HG02884 (cell line): ENCODE measurements around the gene RAB10.
"Not testable (repeated sequence)": the region's sequence is repeated elsewhere in the genome, so short reads cannot be mapped to it uniquely, and the experiment has no call there.

Experiments used
- ATAC-seq: cut with Tn5 transposase; IDR thresholded peaks from one replicate; pipeline ENCODE4 v1.9.1; 2021; ENCODE audit warnings: mild to moderate bottlenecking, moderate library complexity; ENCODE audit not compliant: unreplicated experiment

The RAB10 gene

DNA sequence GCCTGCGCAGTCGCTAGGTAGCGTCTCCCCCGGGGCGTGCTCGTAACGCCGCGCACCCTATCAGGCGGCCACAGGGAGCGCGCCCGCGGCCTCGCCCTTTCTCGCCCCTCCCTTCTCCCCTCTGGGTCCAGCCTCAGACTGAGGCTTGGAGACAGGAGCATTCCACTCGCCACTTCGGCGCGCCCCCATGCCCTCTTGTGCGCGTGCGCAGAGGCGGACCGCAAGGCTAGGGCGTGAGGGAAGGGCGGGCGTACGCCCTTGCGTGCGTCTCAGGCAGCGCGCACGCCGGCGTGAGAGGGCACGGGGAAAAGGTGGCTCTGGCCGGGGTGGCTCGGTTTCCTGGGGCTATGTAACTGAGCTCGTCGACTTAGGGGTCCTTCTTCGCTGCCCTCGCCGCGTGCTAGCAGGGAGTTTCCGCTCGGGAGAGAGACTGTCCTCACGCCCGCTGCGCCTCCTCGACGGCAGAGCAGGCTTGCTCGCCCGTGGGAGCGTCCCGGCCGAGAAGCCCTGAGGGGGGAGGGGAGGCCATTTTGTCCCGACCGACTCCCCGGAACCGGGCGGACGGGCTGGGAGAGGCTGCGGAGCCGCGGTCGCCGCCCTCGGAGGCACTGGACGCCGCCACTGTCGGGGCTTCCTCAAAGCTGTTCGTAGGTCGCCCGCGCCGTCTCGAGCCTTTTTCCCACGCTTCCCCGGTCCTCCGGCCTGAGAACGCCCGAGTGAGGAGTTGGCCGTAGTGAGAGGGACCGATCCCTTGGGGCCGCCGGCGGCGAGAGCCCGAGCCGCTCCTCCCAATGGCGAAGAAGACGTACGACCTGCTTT lies at the start of gene RAB10:
TSS of gene RAB10 (plus strand) at position 267 of the 819 bp plus-strand sequence. CDS start at position 792, 525 bp downstream.
- peak; percentile 84 for ATAC-seq

DNA sequence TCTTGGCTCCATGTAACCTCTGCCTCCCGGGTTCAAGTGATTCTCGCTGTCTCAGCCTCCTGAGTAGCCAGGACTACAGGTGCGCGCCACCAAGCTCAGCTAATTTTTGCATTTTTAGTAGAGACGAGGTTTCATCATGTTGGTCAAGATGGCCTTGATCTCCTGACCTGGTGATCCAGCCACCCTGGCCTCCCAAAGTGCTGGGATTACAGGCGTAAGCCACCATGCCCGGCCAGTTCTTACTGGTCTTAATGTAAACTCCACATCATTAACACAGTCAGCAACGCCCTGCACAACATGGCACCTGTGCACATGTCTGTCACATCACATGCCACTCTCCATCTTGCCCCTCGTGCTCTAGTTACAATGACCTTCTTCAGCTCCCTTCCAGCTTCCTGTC lies 45.8 kb upstream of the RAB10 start:
- ATAC-seq: no peak

DNA sequence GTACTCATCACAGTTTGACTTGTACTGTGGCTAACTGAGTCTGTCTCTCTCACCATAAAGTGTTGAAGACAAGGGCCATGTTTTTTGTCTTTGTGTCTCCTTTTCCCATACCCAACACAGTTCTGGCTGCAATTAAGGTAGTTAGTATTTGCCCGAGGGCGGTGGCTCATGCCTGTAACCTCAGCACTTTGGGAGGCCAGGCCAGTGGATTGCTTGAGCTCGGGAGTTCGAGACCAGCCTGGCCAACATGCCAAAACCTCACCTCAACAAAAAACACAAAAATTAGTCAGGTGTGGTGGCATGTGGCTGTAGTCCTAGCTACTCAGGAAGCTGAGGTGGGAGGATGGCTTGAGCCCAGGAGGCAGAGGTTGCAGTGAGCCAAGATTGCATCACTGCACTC lies 44.7 kb upstream of the RAB10 start:
- no peak for ATAC-seq

DNA sequence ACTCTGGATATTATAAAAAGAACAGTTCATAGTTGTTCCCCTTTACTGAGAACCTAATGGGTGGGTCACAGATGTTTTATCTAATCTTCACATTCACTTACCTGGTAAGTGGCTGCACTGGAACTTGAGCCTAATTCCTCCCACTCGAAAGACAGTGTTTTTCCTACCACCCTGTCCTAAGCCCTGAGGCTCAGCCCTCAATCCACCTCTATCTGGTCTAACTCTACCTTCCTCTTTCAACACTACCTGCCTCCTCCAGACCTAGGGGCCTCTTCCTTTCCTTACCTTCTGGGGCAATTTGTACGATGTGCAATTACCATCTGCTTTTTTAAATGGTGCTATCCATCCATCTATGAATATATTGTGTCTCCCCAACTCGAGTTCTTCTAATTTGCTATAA lies 41.9 kb upstream of the RAB10 start:
- ATAC-seq: no peak

DNA sequence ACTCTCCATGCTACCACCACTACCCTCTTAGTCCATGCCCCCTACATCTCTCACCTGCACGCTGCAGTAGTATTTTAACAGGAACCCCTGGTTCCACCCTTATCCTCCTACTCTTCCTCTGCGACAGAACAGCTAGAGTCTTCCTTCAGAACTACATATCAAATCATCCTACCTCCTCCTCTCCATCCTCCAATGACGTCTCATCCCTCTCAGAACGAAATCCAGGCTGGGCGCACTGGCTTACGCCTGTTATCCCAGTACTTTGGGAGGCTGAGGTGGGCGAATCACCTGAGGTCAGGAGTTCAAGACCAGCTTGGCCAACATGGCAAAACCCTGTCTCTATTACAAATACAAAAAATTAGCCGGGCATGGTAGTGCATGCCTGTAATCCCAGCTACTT lies 41.3 kb upstream of the RAB10 start:
- ATAC-seq: no peak

DNA sequence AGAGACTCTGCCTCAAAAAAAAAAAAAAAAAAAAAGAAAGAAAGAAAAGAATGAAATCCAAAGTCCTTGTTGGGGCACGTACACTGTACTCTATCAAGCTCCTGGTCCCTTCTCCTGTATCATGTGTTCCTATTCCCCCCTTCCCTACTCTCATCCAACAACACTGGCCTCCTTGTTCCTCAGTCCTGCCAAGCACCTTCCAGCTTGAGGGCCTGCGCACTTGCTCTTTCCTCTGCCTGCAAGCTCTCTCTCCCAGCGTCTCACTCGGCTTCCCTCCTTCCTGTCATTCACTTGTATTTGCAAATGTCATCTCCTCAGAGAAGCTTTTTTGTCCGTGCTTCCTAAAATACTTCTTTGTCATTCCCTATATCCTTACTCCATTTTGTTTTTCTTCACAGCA lies 40.8 kb upstream of the RAB10 start:
- no peak for ATAC-seq

DNA sequence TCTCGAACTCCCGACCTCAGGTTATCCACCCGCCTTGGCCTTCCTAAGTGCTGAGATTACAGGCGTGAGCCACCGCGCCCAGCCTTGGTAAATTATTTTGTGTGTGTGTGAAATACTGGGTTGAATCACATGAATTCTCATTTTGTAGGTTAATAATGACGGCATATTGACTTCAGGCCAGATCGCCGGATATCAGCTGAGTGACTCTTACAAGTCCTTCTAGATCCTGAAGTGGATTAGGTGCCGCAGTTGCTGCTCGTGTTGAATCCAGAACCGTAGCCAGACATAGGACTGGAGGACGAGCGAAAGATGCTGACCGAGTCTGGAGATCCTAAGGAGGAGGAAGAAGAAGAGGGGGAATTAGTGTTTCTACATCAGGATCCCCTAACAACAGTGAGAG lies 39.4 kb upstream of the RAB10 start:
- ATAC-seq: no peak

DNA sequence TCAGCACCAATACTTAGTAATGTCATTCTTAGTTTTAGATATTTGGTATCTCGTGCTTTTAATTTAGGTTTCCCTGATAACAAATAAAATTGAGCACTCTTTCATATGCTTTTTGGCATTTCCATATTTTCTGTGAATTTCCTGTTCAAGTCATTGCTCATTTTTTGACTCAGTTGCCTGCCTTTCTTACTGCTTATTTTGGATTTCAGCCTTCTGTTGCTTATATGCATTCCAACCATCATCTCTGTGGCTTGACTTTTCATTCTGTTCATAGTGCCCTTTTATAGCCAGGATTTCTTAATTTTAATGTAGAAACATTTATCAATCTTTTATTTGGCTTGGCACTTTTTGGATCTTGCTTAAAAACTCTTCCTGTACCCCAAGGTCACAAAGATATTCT lies 37.0 kb upstream of the RAB10 start:
- ATAC-seq: no peak

DNA sequence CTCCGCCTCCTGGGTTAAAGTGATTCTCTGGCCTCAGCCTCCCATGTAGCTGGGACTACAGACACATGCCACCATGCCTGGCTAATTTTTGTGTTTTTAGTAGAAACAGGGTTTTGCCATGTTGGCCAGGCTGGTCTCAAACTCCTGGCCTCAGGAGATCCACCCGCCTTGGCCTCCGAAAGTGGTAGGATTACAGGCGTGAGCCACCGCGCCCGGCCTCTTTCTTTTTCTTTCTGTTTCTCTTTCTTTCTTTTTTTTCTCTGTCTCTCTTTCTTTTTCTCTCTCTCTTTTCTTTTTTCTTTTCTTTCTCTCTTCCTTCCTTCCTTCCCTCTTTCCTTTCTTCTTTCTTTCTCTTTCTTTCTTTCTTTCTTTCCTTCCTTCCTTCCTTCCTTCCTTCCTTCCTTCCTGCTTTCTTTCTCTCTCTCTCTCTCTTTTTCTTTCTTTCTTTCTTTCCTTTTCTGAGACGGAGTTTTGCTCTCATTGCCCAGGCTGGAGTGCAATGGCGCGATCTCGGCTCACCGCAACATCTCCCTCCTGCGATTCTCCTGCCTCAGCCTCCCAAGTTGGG lies 35.0 kb upstream of the RAB10 start:
- not testable (repeated sequence) for ATAC-seq

DNA sequence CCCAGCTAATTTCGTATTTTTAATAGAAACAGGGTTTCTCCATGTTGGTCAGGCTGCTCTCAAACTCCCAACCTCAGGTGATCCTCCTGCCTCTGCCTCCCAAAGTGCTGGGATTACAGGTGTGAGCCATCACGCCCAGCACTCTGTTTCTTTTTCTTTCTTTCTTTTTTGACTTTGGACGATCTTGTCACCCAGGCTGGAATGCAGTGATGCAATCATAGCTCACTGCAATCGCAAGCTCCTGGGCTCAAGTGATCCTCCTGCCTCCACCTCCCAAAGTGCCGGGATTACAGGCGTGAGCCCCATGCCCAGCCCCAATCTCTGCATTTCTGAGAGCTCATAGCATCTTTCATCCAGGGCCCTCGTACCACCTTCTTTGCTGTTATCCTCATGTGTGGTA lies 34.5 kb upstream of the RAB10 start:
- not testable (repeated sequence) for ATAC-seq

DNA sequence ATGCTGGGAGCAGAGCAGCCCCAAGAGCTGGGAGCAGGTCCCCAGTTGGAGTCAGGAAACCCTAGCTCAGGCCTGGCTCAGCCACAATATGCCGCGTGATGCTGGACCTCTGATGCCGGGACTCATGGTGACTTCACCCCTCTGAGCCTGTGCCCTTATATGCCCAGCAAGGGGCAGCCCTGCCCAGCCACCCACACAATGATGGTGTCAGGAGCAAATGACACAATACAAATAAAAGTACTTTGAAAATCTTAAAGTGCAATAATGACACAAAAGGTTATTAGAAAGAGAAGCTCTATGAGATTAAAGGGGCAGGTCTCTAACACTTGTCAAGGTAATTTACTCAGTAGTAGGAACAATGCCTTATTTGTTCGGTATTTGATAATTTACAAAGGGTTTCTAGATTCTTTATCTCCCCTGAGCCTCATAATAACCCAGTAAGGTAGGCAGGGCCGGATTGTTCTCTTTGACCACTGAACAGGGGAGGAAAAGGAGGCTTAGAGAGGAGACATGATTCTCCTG lies 33.3 kb upstream of the RAB10 start:
- ATAC-seq: no peak

DNA sequence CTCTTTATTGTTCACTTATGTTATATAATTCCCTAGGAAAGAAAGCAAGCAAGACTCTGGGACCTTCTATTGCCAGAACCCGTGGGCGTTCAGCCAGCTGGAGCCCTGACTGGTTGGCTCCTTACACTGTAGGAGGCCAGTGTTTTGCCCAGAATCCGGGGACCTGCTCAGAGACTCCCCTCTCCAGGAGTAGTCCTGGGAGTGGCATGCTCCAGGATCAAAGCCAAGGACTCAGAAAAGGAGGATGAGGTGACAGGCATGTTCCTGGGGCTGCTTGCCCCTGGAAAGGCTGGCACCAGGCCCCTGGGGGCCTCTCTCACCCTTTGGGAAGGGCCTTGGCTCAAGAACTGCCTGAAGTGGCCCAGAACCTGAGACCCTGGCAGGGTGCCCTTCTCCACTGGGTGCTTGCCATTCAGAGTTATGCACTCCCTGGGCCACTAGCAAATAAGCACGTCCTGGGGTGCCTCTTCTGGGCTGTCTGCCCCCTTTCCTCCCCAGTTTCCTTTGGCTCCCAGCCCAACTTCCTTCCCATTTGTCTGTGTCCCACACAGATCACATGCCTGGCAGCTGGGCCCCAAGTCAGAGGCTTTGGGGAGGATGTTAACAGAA lies 32.0 kb upstream of the RAB10 start:
- ATAC-seq: no peak

DNA sequence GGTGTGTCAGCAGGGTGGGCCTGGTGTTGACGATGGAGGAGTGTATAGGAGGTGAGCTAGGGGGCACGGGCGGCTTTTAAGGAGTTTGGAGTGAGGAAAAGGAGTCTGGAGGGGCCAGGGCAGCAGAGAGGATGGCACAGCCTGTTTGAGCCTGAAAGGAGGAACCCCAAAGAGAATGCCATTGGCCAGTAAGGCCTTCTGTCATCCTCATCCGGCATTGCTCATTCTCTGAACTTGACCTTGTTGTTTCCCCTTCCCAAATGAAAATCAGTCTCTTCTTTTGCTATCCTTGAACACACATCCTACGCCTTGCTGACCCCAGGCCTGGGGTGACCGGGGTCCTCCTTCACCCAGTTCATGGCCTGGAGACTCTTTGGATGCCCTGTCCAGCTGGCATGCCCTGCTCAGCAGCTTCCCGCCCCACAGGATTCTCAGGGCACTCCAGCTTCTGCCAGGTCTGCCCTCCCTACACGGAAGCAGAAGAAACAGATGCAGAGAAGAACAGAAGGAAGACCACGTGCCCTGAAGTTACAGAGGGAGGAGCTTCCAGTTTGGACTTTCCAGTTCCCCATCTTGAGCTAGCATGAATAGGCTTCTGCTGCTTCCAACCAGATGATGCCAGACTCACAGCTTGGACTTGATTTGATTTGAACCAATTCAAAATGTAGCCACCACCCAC lies 31.1 kb upstream of the RAB10 start:
- ATAC-seq: no peak

DNA sequence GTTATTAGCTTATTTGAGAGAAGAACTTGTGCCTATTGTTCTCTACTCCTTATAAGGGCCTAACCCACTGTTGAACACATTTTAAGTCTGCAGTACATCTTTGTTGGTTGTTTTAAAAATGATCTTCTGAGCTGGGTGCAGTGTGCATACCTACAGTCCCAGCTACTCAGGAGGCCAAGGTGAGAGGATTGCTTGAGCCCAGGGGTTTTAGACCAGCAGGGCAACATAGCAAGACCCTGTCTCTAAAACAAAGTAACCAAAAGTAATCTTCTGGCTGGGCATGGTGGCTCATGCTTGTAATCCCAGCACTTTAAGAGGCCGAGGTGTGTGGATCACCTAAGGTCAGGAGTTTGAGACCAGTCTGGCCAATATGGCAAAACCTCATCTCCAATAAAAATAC lies 25.8 kb upstream of the RAB10 start:
- ATAC-seq: no peak

DNA sequence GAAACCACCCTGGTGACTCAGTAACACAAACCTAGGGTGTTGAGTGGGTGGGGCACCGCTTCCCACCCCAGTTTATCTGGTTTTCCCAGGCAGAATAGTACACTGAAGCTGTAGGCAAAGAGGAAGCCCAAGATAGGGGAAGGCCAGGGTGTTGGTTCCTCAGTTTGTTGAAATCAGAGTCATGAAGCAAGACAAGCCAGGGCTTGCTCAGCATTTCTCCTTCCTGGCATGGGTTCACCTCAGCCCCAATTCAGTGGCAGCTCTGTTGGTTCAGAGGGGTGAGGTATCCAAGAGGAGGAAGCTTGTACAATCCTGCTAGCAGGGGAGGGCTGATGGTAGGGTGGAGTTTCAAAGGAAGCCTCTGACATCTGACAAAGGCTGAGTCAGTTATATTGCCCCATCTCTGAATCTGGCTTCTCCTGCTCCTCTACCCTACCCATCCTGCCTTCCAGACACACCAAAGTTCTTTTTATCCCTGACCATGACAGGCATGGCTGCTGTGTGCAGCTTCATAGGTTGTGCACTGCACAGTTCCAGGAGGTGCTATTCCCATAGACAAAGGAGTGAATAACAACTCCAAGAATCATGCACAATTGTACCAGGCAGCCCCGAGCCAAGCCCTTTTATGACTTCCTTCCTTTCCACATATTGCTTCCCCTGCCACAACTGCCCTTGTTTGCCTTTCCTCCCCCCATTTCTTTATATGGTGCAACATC lies 24.9 kb upstream of the RAB10 start:
- ATAC-seq: no peak

DNA sequence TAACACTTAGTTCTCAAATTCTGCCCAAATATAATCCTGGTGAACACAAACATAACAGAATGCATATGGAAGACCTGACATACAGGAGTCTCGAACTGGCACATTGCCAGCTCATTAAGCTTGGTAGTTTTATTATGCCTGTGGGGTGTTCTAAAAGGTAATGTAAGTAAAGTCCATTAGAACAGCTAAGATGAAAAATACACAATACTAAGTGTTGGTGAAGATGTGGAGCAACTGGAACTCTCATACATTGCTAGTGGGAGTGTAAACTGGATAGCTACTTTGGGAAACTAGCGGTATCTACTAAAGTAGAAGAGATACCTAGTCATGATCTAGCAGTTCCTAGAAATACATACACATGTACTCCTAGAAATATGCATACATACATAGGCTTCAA lies 24.3 kb upstream of the RAB10 start:
- ATAC-seq: no peak

DNA sequence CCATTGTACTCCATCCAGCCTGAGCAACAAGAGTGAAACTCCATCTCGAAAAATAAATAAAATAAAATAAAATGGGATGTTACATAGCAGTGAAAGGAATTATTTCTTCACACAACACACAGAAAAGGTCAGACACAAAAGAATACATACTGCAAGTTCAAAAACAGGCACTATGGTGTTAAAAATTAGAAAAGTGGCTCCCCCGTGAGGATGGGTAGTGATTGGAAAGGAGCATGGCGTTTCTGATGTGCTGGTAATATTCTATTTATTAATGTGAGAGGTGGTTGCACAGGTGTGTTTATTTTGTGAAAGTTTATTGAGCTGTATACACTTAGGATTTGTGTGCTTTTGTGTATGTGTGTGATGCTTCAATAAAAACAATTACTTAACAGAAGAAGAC lies 22.9 kb upstream of the RAB10 start:
- ATAC-seq: no peak

DNA sequence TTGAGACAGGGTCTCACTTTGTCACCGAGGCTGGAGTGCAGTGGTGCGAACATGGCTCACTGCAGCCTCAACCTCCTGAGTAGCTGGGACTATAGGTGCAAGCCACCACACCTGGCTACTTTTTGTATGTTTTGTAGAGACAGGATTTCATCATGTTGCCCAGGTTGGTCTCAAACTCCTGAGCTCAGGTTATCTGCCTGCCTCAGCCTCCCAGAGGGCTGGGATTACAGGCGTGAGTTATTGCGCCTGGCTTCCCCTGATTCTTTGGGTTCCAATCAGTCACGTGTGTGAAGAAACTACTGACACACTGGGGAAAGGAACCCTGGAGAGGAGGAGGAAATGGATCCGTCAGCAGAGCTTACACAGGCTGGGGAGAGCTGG lies 22.3 kb upstream of the RAB10 start:
- ATAC-seq: no peak

DNA sequence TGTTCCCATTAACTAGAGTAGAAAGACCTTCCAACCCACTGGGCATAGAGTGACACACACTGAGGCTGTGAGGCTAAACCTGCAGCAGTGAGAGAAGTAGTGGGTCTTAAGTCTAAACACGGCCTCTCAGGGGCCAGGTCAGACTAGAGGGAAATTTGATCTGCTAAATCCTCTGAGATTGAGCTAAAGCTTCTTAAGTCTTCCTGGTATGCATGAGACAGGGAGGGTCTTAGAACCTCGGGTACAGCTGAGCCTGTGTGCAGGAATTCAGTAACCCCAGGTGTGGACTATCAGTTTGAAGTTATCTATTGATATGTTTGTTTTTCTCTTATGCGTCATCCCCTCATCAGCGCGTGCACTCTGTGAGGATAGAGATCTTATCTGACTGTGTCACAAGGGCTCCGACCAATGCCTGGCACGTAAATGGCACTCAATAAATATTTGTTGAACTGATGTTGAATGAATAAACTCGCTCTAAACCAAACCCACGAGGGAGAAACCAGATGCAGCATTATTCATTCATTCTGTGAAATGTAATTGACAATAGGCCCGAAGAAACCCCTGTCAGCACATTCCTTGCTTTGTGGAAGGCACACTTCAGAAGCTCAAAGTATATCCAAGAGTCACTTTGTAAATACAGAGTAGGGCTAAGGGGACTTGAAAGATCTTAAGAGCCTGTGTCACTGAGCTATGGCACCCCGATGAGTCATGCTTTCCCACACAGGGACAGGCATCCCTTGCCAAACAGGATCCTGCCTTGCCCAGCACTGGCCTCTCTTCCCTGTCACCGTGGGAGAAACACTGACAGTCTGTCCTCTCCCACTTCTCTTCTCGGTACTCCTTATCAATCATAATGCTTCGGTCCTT lies 21.7 kb upstream of the RAB10 start:
- ATAC-seq: no peak

DNA sequence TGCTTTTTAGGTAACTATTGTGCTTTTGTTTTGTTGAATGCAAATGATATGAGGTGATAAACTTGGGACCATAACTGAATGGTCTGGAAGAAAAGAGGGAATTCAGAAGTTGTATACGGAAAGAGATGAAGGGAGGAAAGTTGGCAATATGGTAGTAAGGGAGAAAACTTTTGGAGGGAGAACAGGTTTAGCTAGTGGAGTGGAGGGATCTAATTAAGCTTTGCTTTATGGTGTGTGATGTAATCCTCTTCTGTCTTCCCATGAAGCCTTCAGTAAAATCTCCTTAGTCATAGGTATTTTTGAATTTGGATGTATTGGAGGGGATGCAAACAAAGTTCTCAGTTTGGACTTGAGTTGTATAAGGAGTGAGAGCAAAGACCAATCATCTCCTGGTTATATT lies 20.2 kb upstream of the RAB10 start:
- ATAC-seq: no peak
